Progenitor cell of endocrine pancreas (in vitro differentiated cells): ENCODE measurements around the gene CELSR1. TPM values are rescaled to one million over a fixed set of nuclear protein-coding genes. Genes with fewer than 3 reads are reported as not detected.

Source experiments
- DNase-seq: peaks from one replicate; pipeline ENCODE4 v3.0.0; 2021; ENCODE audit warnings: low spot score; ENCODE audit not compliant: unreplicated experiment
- H3K27ac Mint-ChIP-seq: 2 replicates; pipeline ENCODE4 v1.8.0; 2021; ENCODE audit warnings: mild to moderate bottlenecking, moderate library complexity, mixed read lengths
- H3K27me3 Mint-ChIP-seq: 2 replicates; pipeline ENCODE4 v1.8.0; 2021; ENCODE audit warnings: mixed read lengths
- H3K36me3 Mint-ChIP-seq: 2 replicates; pipeline ENCODE4 v1.8.0; 2022; ENCODE audit warnings: mixed read lengths; ENCODE audit not compliant: insufficient read depth
- H3K4me1 Mint-ChIP-seq: 2 replicates; pipeline ENCODE4 v1.8.0; 2021; ENCODE audit warnings: low read depth, mixed read lengths
- H3K4me3 Mint-ChIP-seq: 2 replicates; pipeline ENCODE4 v1.8.0; 2021; ENCODE audit warnings: low read depth, mild to moderate bottlenecking, moderate library complexity, mixed read lengths
- H3K9me3 Mint-ChIP-seq: 2 replicates; pipeline ENCODE4 v1.8.0; 2021; ENCODE audit warnings: low read depth, mixed read lengths
- total RNA-seq: library from RNA; stranded (reverse); gene quantifications from 2 replicates; pipeline ENCODE4 v1.2.1, GENCODE V29; 2021
- TF ChIP-seq, protein P1 (sequence below): fragments of 200-600 bp; sonication (generic); IDR thresholded peaks from one replicate; pipeline ENCODE4 v1.5.0; 2021; ENCODE audit warnings: antibody characterized with exemption, mild to moderate bottlenecking; ENCODE audit not compliant: unreplicated experiment

CELSR1 gene
- total RNA-seq, 1 donor from 2014 or later: 20.9 TPM

DNA sequence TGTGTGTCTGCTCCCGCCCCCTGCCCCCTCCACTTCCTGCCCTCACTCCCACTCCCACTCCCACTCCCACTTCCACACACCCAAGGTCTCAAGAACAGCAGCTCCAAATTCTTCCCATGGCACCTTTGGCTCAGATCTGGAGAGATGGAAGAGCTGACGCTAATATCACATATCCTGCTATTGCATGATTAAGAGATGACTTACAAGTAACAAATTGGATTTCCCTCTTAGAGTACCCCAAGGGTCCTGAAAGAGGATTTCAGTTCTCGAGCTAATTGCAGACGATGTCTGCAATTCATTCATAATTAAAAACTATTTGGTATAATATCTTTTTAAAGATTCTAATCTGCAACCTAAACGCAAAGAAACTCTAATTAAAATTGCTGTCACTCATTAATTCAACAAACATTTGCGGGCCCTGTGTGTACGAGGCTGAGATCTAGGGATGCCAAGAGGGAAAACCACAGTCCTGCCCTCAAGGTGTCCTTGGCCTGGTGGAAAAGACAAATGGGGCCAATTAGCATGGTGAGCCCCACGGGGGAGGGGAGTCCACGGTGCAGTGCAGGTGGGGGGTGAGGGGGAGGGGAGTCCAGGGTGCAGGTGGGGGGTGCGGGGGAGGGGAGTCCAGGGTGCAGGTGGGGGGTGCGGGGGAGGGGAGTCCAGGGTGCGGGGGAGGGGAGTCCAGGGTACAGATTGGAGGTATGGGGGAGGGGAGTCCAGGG lies 50.3 kb downstream of the CELSR1 start:
- TF ChIP-seq, protein P1, sequence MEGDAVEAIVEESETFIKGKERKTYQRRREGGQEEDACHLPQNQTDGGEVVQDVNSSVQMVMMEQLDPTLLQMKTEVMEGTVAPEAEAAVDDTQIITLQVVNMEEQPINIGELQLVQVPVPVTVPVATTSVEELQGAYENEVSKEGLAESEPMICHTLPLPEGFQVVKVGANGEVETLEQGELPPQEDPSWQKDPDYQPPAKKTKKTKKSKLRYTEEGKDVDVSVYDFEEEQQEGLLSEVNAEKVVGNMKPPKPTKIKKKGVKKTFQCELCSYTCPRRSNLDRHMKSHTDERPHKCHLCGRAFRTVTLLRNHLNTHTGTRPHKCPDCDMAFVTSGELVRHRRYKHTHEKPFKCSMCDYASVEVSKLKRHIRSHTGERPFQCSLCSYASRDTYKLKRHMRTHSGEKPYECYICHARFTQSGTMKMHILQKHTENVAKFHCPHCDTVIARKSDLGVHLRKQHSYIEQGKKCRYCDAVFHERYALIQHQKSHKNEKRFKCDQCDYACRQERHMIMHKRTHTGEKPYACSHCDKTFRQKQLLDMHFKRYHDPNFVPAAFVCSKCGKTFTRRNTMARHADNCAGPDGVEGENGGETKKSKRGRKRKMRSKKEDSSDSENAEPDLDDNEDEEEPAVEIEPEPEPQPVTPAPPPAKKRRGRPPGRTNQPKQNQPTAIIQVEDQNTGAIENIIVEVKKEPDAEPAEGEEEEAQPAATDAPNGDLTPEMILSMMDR: no peak
- no peak overlapping the region for H3K4me3 Mint-ChIP-seq
- peaks cover 2% of the 10 kb centered on the region for H3K27me3 Mint-ChIP-seq
- no peak overlapping the region for H3K27ac Mint-ChIP-seq
- H3K4me1 Mint-ChIP-seq: peaks cover 8% of the 10 kb centered on the region
- DNase-seq: no peak
- peaks cover 4% of the 10 kb centered on the region for H3K36me3 Mint-ChIP-seq
- H3K9me3 Mint-ChIP-seq: no peaks in the 10 kb centered on the region

DNA sequence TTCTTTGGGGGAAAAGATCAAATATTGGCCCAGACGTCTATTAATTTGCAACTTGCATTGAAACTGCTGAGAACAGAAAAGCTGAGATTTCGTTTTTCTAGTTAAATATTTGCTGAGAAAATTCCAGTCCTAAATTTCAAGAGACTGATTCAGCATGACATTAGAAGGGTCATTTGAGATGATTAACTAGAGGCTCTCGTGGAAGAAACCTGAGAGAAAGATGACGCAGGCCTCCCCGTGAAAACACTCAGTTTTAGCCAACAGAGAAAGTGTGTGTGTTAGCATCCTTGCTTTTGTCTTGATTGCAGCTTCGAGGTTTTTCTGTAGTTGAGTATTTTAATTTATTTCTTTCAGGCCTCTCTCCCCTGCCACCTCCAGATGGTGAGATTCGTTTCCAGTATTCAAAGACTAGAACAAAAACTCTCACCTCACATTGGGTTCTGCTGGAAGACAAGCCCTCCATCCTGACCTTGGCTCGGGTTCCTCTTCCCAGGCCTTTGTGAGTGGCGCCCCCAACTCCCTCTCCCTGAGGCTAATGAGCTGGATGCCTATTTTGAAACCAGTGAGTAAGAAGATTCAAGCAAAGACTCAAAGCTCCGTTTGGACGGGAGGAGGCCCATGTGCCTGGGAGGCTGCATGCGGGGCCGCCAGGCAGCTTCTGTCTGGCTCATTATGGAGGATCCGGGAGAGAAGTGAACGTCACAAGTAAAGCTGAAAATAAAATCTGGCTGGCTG lies 52.4 kb downstream of the CELSR1 start:
- TF ChIP-seq, protein P1: no peak
- Mint-ChIP-seq H3K4me3 (no peak overlapping the region), H3K27me3 (peaks cover 9% of the 10 kb centered on the region), H3K36me3 (peaks cover 4% of the 10 kb centered on the region), H3K27ac (peak overlapping the region; percentile 60), H3K4me1 (peaks cover 8% of the 10 kb centered on the region), H3K9me3 (no peaks in the 10 kb centered on the region)
- DNase-seq: no peak

DNA sequence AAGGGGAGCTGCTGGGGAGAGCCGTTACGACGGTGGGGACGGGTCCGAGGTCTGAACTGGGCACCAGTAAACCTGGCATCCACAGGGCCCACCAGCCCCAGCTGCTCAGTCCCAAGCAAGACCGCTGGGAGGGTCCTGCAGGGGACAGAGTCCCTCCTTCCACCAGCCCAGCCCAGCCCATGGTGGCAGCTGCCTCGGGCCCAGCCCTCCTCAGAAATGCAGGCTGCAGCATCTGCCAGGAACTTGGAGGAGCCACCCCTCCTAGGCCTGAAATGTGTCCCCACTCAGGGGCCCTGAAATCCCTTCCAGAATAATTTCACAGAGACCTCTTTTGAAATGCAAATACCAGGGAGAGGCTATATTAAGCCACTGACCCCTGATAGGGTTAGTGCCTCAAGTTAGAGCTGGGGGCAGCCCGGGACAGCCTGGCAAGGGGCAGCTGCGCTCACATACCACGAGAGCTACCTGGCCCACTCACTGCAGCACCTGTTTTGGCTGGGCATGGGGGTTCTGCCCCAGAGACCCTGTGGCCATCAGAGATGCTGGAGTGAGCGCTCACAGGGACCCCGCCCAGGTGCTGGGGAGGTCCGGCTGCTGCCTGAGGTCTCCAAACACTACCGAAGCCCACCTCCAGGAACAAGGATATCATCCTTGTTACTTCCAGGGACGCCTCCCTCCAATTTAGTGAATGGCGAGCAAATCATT lies 53.1 kb downstream of the CELSR1 start:
- TF ChIP-seq, protein P1: no peak
- DNase-seq: no peak
- Mint-ChIP-seq H3K9me3 (no peaks in the 10 kb centered on the region), H3K36me3 (peaks cover 4% of the 10 kb centered on the region), H3K27me3 (peaks cover 11% of the 10 kb centered on the region), H3K4me1 (peaks cover 8% of the 10 kb centered on the region), H3K4me3 (no peak overlapping the region), H3K27ac (no peak overlapping the region)

DNA sequence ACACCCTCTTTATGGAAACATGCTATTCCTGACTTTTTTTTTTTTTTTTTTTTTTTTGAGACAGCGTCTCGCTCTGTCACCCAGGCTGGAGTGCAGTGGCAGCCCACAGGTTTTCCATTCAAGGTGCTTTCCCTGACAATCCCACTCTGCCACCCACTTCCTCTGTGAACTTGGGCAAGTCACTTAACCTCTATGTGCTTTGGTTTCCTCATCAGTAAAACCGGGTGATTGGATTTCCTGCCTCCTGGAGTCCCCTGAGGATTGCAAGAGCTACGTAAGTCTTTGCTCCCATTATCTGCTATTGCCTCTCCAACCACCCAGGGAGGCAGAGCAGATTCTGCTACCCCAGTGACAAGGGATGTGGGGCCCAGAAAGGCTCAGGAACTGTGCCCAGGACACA lies 54.1 kb downstream of the CELSR1 start:
- Mint-ChIP-seq H3K4me1 (peaks cover 10% of the 10 kb centered on the region), H3K27me3 (peaks cover 12% of the 10 kb centered on the region), H3K27ac (no peak overlapping the region), H3K4me3 (no peak overlapping the region), H3K9me3 (no peaks in the 10 kb centered on the region), H3K36me3 (peaks cover 7% of the 10 kb centered on the region)
- TF ChIP-seq, protein P1: no peak
- DNase-seq: no peak

DNA sequence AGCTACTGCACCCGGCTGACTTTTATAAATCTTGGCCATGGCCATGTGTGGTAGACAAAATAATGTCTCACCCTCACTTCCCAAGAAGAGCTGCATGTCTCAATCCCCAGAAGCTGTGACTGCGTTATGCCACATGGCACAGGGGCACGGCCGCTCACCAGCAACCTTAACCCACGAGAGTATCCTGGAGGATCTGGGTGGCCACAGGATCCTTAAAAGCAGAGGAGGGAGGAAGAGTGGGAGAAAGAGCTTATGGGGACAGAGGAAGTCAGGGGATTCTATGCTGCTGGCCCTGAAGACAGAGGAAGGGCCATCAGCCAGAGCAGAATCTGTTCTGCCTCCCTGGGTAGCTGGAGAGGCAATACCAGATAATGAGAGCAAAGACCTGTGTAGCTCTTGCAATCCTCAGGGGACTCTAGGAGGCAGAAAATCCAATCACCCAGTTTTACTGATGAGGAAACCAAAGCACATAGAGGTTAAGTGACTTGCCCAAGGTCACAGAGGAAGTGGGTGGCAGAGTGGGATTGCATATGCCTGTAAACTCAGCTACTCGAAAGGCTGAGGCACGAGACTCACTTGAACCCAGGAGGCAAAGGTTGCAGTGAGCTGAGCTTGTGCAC lies 55.3 kb downstream of the CELSR1 start:
- Mint-ChIP-seq H3K4me1 (peaks cover 10% of the 10 kb centered on the region), H3K9me3 (no peaks in the 10 kb centered on the region), H3K27ac (no peak overlapping the region), H3K36me3 (peaks cover 7% of the 10 kb centered on the region), H3K27me3 (peaks cover 12% of the 10 kb centered on the region), H3K4me3 (no peak overlapping the region)
- no peak for DNase-seq
- TF ChIP-seq, protein P1: no peak
